Cardiac septum (tissue), 1 donor: ENCODE data around the gene CCM2L. TPM values are rescaled to one million over a fixed set of nuclear protein-coding genes. Genes with fewer than 3 reads are reported as not detected.
"Not testable (repeated sequence)": the region's sequence is repeated elsewhere in the genome, so short reads cannot be mapped to it uniquely, and the experiment has no call there.

ENCODE experiments used
- DNase-seq: peaks from one replicate; pipeline ENCODE4 v3.0.0-alpha.2; 2020; ENCODE audit warnings: low spot score
- intact Hi-C: fragments of 100-400 bp; cut with DNase I; formaldehyde crosslinking; loops from one replicate; pipeline ENCODE4 v1.14.0; 2022
- total RNA-seq: library from RNA; stranded (reverse); fragmentation: NEBNext Ultra II Directional; extraction: Animal tissue kit (Norgen Biotek cat#: 25700); gene quantifications from one replicate; pipeline ENCODE4 v1.2.1, GENCODE V29; 2021
- donor health status: DM: no; HTN: no; CAD: no.

CCM2L gene
- total RNA-seq, 1 donor from 2014 or later, result 7.0 TPM

DNA sequence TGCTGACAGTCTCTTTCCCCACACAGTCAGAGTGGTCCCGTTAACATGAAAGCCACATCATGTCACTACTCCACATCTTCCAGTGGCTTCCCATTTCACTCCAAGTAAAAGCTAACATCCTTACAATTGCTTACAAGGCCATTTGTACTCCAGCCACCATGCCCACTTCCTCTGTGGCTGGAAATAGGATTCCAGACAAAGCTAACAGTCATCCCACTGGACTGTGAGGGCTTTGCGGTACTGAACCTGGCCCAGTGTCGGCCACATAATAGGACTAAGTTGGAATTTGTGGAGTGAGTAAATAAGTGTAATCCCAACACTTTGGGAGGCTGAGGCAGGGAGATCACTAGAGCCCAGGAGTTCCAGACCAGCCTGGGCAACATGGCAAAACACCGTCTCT, 10.9 kb downstream of the CCM2L start:
- intact Hi-C loops, result no loop called here
- no peak for DNase-seq

DNA sequence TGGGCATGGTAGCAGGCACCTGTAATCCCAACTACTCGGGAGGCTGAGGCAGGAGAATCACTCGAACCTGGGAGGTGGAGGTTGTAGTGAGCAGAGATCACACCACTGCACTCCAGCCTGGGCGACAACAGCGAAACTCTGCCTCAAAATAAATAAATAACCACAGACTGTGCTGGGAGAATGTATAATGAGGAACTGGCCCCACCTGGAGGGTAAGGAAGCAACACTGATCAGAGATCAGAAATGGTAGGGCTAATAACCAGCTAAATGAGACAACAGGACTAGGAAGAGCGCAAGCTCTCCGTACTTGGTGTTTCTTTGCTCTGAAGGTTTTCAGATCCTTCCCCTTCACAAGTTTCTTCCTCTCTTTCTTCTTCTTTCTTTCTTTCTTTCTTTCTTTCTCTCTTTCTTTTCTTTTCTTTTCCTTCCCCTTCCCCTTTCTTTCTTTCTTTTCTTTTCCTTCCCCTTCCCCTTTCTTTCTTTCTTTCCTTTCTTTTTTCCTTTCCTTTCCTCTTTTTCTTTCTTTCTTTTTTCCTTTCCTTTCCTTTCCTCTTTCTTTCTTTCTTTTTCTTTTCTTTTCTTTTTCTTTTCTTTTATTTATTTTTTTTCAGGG, 14.6 kb downstream of the CCM2L start:
- no peak for DNase-seq
- intact Hi-C loops, result no loop called here

DNA sequence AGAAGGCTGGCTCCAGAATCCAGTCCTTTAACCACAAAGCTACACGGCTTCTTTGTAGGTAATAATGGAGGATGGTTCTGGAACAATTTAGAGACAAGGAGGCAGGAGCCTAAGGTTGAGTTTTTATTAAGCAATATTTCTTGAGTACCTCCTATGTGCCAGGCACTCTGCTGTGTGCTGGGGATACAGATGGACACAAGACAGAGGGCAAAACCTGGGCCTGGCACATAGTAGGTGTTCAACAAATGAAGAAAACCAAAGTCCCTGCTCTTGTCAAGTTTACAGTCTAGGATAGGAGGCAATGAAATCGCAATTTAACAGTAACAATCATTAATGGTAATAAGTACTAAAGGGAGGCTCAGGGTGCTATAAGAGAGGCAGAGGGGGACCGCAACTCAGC, 17.4 kb downstream of the CCM2L start:
- intact Hi-C loops, result no loop called here
- no peak for DNase-seq

DNA sequence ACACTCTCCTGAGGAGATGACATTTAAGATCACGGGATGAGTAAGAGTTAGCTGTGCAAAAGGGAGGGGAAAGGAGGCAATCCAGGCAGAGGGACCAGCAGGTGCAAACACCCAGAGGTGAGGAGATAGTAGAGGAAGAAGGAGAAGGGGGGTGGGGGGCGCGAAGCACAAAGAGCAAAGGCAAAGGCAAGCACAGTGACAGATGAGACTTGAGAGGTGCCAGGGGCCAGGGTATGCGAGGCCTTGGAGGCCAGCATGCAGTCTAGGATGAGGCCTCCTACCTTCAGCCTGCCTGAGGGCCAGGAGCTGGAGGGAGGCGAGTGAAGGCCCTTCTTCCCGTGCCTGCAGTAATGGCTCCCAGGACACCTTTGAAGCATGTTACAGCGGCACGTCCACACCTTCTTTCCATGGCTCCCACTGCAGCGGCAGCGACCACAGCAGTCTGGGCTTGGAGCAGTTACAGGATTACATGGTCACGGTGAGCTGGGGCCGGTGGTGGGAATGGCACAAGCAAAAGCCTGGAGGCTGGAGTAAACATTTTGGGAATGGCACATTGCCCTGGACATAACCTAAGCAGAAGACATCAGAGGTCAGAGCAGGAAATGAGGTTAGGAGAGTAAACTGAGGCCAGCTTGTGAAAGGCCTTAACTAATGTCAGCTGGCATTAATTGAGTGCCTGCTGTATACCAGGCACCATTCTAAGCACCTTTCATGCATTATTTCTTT, 18.6 kb downstream of the CCM2L start:
- intact Hi-C loops, result no loop called here
- DNase-seq, result no peak

DNA sequence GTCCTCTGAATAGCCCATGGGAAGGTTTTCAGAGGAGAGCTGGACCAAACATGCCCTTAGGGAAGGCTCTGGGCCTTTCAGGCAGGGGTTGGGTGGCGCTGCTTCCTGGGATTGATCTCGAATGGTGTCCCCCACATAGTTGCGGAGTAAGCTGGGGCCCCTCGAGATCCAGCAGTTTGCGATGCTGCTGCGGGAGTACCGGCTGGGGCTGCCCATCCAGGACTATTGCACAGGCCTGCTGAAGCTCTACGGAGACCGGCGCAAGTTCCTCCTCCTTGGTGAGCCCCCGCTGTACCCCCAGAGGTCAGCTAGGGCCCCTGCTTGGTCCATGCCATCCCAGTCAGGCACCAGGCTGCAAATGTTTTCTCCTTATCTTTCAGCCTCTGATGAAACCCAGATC, 19.3 kb downstream of the CCM2L start:
- no peak for DNase-seq
- intact Hi-C loops, result no loop called here

DNA sequence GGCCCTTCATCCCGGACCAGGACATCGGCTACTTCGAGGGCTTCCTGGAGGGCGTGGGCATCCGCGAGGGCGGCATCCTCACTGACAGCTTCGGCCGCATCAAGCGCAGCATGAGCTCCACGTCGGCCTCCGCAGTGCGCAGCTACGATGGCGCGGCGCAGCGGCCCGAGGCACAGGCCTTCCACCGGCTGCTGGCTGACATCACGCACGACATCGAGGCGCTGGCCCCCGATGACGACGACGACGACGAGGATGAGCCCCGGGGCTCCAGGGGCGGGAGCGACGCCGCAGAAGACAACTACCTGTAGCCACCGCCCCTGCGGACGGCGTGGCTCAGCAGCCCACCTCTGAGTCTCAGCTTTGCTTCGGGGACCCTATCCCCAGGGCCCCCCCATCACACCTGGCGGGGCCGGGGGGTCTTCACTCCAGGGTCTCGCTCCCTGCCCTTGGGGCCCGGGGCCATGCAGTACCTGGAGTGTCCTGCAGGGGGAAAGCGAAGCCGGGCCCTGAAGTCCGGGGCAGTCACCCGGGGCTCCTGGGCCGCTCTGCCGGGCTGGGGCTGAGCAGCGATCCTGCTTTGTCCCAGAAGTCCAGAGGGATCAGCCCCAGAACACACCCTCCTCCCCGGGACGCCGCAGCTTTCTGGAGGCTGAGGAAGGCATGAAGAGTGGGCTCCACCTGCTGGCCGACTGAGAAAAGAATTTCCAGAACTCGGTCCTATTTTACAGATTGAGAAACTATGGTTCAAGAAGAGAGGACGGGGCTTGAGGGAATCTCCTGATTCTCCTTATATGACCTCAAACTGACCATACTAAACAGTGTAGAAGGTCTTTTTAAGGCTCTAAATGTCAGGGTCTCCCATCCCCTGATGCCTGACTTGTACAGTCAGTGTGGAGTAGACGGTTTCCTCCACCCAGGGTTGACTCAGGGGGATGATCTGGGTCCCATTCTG, 21.0 kb downstream of the CCM2L start:
- DNase-seq, result peak; percentile 88
- intact Hi-C loops, result loop anchor here (2.0 to 5.0 kb wide), 2 partner anchors 79 to 176 kb away; partner anchors contain the start of gene PDRG1

DNA sequence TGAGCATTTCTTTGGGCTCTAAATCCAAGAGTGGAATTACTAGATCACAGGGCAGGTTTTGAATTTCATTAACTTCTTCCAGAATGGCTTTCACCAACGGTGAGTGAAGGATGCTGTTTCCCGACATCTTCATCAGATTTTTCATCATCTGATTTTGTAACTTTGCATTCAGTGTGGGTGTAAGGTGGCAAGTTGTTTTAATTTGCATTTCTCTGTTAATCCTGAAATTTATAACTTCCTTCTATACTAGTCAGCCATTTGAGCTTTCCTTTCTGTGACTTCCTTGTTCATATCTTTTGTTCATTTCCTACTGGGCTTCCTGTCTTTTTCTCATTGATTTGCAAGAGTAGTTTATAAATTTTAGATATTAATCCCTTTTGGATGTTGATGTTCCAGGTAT, 23.1 kb downstream of the CCM2L start:
- intact Hi-C loops, result loop anchor here (5.0 kb wide), 1 partner anchor 81 kb away; the partner anchor contains the start of gene PDRG1

DNA sequence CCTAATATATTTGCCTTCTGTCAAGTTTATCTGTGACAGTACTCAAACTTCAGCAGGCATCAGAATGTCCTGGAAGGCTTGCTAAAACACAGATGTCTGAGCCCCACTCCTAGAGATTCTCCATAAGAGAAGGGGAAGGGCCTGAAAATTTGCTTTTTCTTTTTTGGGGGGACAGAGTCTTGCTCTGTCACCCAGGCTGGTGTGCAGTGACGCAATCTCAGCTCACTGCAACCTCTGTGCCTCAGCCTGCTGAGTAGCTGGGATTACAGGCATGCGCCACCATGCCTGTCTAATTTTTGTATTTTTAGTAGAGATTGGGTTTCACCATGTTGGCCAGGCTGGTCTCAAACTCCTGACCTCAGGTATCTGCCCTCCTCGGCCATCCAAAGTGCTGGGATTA, 23.5 kb downstream of the CCM2L start:
- intact Hi-C loops, result loop anchor here (5.0 kb wide), 1 partner anchor 81 kb away; the partner anchor contains the start of gene PDRG1
- not testable (repeated sequence) for DNase-seq

More for the DNA sequence above, 23.1 kb downstream of the CCM2L start:
- no peak for DNase-seq

DNA sequence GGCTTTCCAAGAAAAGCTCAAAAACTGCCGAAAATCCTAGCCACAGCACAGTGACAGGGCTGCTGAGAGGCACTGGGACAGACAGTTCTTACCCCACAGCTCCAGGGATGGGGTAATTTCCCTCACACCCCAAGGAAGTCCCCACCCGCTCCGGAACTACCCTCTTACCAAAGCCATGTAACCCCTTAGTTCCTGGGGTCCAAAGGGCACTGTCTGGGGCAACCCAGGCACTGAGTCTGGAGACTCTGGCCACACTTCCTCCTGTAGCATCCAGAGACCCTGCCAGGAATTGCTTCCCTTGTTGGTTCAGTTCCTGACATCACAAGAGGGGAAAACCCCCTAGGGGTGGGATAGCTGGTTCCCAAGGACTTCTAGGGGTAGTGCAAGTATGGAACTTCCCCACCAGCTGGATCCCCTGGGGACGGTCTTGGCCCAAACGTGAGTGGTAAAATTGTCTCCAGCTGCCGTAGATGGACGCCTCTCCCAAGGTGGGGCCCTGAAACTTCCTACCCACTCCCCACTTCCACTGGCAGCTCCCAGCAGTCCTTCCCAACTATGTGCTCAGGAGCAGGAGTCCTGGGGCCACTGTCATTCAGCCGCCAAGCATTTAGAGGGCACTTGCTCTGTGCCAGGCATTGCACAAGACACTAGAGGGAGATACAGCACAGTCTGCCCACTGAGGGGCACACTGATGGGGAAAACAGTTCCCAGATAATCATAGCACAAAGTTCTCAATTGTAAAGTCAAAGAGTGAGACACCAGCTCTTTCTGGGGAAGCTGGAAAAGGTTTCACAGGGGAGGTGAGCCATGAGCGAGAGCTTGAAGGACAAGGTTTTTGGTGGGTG, 24.6 kb downstream of the CCM2L start:
- intact Hi-C loops, result loop anchor here (5.0 kb wide), 1 partner anchor 83 kb away; the partner anchor contains the start of gene PDRG1

DNA sequence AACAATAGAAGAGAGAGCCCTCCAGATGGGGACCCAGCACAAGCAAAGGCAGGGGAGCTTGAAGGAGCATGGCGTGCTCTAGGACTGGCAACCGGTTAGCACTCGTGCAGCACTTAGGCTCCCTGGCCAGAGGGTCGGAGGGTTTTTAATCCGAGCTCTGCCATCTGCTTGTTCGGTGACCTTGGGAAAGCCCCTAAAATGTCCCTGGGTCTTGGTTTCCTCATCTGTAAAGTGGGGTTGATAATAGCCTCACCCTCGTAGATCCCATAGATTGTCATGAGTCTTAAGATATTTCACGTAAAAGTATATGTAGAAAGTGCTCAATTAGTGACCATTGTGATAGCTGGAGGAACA, 25.2 kb downstream of the CCM2L start:
- intact Hi-C loops, result no loop called here
- DNase-seq, result no peak

More for the DNA sequence above, 24.6 kb downstream of the CCM2L start:
- peak; percentile 78 for DNase-seq

DNA sequence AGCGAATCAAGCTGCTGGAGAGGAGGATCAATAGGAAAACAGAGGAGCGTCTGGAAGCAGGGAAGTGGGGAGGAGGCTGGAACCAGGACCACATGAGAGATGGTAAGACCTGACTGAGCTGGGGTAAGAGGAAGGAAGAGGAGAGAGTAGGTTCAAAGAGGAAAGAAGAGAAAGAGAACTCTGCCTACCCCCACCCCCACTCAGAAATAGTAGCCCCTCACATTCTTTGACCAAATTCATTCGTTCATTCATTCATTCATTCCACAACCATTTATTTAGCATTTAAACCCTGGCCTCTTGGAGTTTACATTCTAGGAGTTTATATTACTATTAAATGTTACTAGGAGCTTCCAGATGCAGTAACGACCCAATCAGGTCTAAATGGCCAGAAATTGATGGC, 26.0 kb downstream of the CCM2L start:
- no peak for DNase-seq
- intact Hi-C loops, result no loop called here

DNA sequence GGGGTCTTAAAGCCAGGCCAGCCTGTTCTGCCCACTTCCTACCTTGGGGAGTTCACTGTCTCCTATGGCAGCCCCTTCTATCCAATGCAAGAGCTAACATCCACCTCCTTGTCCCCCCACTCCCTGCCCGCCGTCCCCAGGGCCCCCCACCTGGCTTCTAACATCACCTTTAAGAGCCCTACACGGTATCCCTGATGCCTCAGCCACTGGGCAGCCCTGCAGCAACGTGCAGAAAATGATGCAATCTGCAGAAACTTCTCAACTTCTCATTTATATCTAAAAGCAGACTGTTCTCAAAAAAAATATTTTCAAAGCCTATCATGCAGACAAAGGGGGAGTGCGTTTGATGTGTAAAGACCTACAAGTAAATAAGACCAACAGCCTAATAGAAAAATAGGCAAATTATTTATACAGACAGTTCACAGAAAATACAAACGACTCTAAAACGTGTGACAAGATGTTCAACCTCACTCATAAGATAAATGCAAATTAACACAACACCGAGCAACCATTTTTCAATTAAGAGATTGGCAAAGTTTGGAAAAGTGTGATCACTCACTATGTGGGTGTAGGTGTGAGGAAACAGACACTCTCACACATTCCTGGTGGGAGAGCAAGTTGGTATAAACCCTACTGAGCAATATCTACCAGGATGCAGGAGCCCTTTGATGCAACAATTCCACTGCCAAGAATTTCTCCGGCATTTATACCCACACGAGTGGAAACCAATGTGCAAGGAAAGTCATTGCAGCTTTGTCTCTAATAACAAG, 26.7 kb downstream of the CCM2L start:
- intact Hi-C loops, result no loop called here
- no peak for DNase-seq

DNA sequence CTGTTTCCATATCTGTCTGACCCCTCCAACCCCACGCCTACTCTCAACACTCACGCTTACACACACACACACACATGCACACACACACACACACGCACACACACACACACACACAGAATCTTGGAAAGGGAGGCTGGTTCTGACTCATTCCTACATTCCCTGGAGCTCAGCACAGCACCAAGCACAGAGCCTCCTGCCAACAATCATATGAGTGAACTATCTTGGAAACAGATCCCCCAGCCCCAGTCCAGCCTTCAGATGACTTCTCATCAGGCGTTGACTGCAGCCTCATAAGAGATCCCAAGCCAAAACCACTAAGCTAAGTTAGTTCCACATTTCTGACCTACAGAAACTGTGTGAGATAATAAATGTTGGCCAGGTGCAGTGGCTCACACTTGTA, 27.7 kb downstream of the CCM2L start:
- no peak for DNase-seq
- intact Hi-C loops, result no loop called here

DNA sequence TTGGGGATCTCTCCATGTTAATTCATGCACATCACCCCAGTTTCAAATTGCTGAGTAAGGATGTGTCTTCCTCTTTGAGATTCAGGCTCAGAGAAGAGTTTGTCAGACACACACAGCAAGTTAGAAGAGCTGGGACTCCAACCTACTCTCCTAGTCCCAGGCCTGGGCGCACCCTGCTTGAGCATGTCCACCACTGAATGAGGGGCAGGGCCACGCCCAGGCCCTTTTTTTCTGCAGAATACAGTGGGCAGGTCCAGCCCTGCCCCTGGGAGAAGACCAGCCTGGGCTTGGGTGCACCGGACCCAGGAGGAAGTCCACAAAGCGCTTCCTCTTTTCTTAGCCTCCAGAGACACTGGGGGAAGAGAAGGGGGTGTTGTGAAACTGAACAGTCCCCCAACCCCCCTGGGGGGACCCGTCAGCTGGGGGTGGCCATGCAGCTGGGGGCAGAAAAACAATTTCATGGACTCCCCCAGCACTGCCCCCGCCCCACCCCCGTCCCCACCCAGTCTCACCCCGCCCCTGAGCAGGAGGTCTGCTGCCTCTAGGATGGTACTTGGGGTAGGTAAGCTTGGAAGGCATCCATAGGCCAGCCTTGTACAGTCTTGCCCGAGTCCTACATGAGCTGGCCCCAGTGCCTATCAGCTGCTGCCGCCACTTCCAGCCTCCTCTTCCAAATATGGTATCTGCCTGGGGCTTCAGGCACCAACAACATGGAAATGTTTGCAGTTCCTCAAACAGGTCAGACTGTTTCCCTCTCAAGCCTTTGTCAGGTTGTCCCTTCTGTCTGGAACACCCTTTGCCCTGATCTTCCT, 30.1 kb downstream of the CCM2L start:
- intact Hi-C loops, result no loop called here

DNA sequence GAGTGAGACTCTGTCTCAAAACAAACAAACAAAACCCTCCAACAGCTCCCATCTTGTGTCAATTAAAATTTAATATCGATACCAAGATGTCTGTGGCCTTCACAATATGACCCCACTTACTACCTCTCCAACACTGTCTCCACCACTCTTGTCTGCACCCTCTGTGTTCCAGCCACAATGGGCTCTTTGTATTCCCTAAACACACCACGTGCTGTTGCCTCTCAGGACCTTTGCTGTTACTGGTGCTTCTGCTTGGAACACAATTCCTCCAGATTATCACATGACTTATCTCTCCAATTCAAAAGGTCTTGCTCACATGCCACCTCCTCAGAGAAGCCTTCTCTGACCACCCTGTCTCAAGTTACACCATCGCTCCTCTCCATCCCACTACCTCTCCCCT, 35.8 kb downstream of the CCM2L start:
- intact Hi-C loops, result no loop called here
- DNase-seq, result no peak

More for the DNA sequence above, 30.1 kb downstream of the CCM2L start:
- no peak for DNase-seq

DNA sequence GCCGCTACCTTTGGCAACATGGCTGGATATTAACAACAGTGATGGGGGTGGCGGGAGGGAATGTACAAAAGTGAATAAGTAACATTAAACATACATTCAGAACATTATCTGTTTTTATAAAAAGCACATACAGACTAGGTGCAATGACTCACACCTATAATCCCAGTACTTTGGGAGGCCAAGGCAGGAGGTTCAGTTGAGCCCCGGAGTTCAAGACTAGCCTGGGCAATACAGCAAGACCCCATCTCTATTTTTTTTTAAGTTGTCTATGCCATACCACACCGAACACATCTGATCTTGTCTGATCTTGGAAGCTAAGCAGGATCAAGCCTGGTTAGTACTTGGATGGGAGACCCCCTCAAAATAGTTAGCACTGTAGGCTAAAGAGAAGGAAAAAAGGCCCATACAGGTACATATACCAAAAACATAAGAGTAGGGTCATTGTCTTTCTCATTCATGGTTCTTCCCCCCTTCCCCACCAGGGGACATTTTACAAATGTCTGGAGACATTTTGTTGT, 40.1 kb downstream of the CCM2L start:
- DNase-seq, result no peak
- intact Hi-C loops, result no loop called here

DNA sequence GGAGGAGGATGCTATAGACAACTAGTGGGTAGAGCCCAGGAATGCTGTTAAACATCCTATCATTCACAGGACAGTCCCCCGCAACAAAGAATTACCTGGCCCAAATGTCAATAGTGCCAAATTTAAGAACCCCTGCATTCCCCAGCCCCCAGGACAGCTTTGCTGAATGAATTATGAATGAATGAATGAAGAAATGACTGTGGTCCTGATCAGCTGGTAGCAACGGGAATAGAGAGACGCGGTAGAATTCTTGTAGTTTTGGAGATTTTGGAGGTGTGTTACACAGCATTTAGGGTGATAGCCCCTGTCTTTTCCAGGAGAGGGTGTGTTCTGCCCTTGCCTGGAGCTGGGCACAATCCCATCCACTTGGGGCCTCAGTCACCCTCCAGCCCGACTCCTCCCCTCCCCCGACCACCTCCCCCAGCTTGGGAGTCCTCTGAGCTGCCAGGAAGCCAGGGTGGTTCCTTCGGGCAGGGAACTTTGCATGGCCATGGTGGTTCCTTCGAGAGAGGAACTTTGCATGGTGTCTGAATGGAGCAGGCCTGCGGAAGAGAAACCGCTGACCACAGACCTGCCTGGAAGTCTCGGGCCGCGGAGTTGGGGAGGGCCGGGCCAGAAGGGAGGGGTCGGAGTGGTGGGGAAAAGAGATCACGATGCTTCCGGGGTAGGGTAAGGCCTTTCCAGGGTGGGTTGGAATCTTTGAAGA, 40.8 kb downstream of the CCM2L start:
- intact Hi-C loops, result no loop called here

More for the DNA sequence above, 40.8 kb downstream of the CCM2L start:
- peak; percentile 93 for DNase-seq
